Liver (tissue), 9 donors: ENCODE data around the gene MCTP2. TPM values are rescaled to one million over a fixed set of nuclear protein-coding genes. Genes with fewer than 3 reads are reported as not detected.

Experiments
- DNase-seq: peaks from one replicate; pipeline ENCODE4 v3.0.0-alpha.2; 2017; ENCODE audit warnings: low spot score
- H3K27ac ChIP-seq, 2 donors: one replicate each; pipeline ENCODE4 v1.7.0; 2013; ENCODE audit warnings: inconsistent platforms in 2 of 2, low read length in 2 of 2, control low read depth in 1 of 2, low read depth in 1 of 2, mild to moderate bottlenecking in 1 of 2
- H3K27me3 ChIP-seq, 4 donors: one replicate each; pipeline versions ENCODE4 v1.6.1 to v1.7.0; 2013; ENCODE audit warnings: low read length in 3 of 4, inconsistent platforms in 1 of 4, mild to moderate bottlenecking in 1 of 4, moderate library complexity in 1 of 4; ENCODE audit not compliant: control insufficient read depth in 4 of 4, insufficient read depth in 4 of 4
- H3K36me3 ChIP-seq, 4 donors: one replicate each; pipeline versions ENCODE4 v1.6.1 to v1.7.0; 2013; ENCODE audit warnings: low read length in 3 of 4, mild to moderate bottlenecking in 3 of 4, low read depth in 1 of 4, moderate library complexity in 1 of 4; ENCODE audit not compliant: control insufficient read depth in 4 of 4, insufficient read depth in 3 of 4
- H3K4me1 ChIP-seq, 4 donors: one replicate each; pipeline versions ENCODE4 v1.6.1 to v1.7.0; 2013; ENCODE audit warnings: low read length in 3 of 4, mild to moderate bottlenecking in 3 of 4, moderate library complexity in 1 of 4; ENCODE audit not compliant: control insufficient read depth in 4 of 4, insufficient read depth in 4 of 4
- H3K4me3 ChIP-seq, 3 donors: one replicate each; pipeline versions ENCODE4 v1.6.1 to v1.7.0; 2013; ENCODE audit warnings: low read length in 3 of 3, control low read depth in 1 of 3, low read depth in 1 of 3, mild to moderate bottlenecking in 1 of 3
- H3K9ac ChIP-seq, 2 donors: one replicate each; pipeline ENCODE4 v1.7.0; 2013; ENCODE audit warnings: low read length in 2 of 2, mild to moderate bottlenecking in 2 of 2, moderate library complexity in 2 of 2, control low read depth in 1 of 2, low read depth in 1 of 2
- H3K9me3 ChIP-seq, 4 donors: one replicate each; pipeline versions ENCODE4 v1.6.1 to v1.7.0; 2013; ENCODE audit warnings: low read length in 3 of 4; ENCODE audit not compliant: control insufficient read depth in 4 of 4
- ATF3 ChIP-seq: IDR thresholded peaks from 2 replicates; pipeline ENCODE4 v1.6.1; 2016; ENCODE audit warnings: antibody characterized with exemption
- CTCF ChIP-seq: fragments of 150-350 bp; IDR thresholded peaks from 2 replicates; pipeline ENCODE4 v1.5.1; 2017; ENCODE audit warnings: improper control_type of control experiment, low read depth, low read length; ENCODE audit not compliant: missing input control
- EGR1 ChIP-seq, 2 donors: IDR thresholded peaks; 2 replicates each; pipeline ENCODE4 v1.6.1; 2016 to 2018; ENCODE audit warnings: antibody characterized with exemption in 2 of 2, low read depth in 2 of 2
- FOXA1 ChIP-seq: IDR thresholded peaks from 2 replicates; pipeline ENCODE4 v1.6.1; 2016; ENCODE audit warnings: antibody characterized with exemption
- FOXA2 ChIP-seq: IDR thresholded peaks from 2 replicates; pipeline ENCODE4 v1.6.1; 2016; ENCODE audit warnings: antibody characterized with exemption
- GABPA ChIP-seq, 2 donors: IDR thresholded peaks in 1 of 2; conservative IDR thresholded peaks in 1 of 2; 2 replicates each; pipeline ENCODE4 v1.6.1; 2016; ENCODE audit warnings: antibody characterized with exemption in 2 of 2, mild to moderate bottlenecking in 1 of 2, moderate library complexity in 1 of 2
- HNF4A ChIP-seq, 2 donors: conservative IDR thresholded peaks; 2 replicates each; pipeline ENCODE4 v1.6.1; 2016; ENCODE audit warnings: antibody characterized with exemption in 2 of 2, mild to moderate bottlenecking in 2 of 2
- HNF4G ChIP-seq: IDR thresholded peaks from 2 replicates; pipeline ENCODE4 v1.6.1; 2016; ENCODE audit warnings: antibody characterized with exemption
- JUND ChIP-seq, 2 donors: IDR thresholded peaks; 2 replicates each; pipeline ENCODE4 v1.6.1; 2016; ENCODE audit warnings: antibody characterized with exemption in 2 of 2
- MAX ChIP-seq: IDR thresholded peaks from 2 replicates; pipeline ENCODE4 v1.6.1; 2016; ENCODE audit warnings: antibody characterized with exemption
- NR2F2 ChIP-seq: IDR thresholded peaks from 2 replicates; pipeline ENCODE4 v1.6.1; 2016; ENCODE audit warnings: antibody characterized with exemption
- RAD21 ChIP-seq, 2 donors: IDR thresholded peaks; 2 replicates each; pipeline ENCODE4 v1.6.1; 2016; ENCODE audit warnings: antibody characterized with exemption in 2 of 2, mild to moderate bottlenecking in 2 of 2
- REST ChIP-seq: IDR thresholded peaks from 2 replicates; pipeline ENCODE4 v1.6.1; 2016; ENCODE audit warnings: antibody characterized with exemption, mild to moderate bottlenecking
- RXRA ChIP-seq, 2 donors: IDR thresholded peaks; 2 replicates each; pipeline ENCODE4 v1.6.1; 2017 to 2018; ENCODE audit warnings: antibody characterized with exemption in 2 of 2, mild to moderate bottlenecking in 1 of 2
- SP1 ChIP-seq: IDR thresholded peaks from 2 replicates; pipeline ENCODE4 v1.6.1; 2018; ENCODE audit warnings: antibody characterized with exemption, mild to moderate bottlenecking
- TAF1 ChIP-seq: conservative IDR thresholded peaks from 2 replicates; pipeline ENCODE4 v1.6.1; 2016; ENCODE audit warnings: antibody characterized with exemption, mild to moderate bottlenecking
- YY1 ChIP-seq: IDR thresholded peaks from 2 replicates; pipeline ENCODE4 v1.6.1; 2016; ENCODE audit warnings: antibody characterized with exemption, mild to moderate bottlenecking
- ZBTB33 ChIP-seq: IDR thresholded peaks from 2 replicates; pipeline ENCODE4 v1.6.1; 2016; ENCODE audit warnings: antibody characterized with exemption
- WGBS: extraction: QIAGEN DNeasy Blood & Tissue Kit; methylation state at CpG from one replicate; pipeline ENCODE4 v1.1.7; 2013; 5-methylcytosine and 5-hydroxymethylcytosine counted together
- polyA plus RNA-seq, 2 donors: library from polyadenylated mRNA; stranded (reverse) in 1 of 2; unstranded in 1 of 2; fragments of 200-250 nt in 1 of 2; fragments of >200 nt in 1 of 2; fragmentation: Nextera tagmentation in 1 of 2; extraction: Ambion mirVana in 1 of 2; gene quantifications; one replicate each; pipeline versions ENCODE4 v1.2.1 to v1.2.3, GENCODE V29; 2013 to 2015
- total RNA-seq, 2 donors: library from RNA; depleted of rRNA; stranded (reverse); fragments of >200 nt; gene quantifications; one replicate each; pipeline ENCODE4 v1.2.3, GENCODE V29; 2014
- donor health status: healthy.
- donor health status: healthy.
- donor health status: healthy.
- donor health status: healthy.
- donor health status: healthy.

MCTP2 gene
- total and polyA plus RNA-seq, 4 donors, result 0.43 to 9.9 (median 3.5) TPM

GRCh38 chr15:94383706-94384105 is 152.3 kb downstream of the MCTP2 start:
- no peak overlapping the region for H3K9ac ChIP-seq
- TF ChIP-seq YY1, result no peak
- TF ChIP-seq ZBTB33, result no peak
- no peak for TF ChIP-seq GABPA (IDR thresholded peaks at IDR 0.05 in 1 of 2, conservative IDR thresholded peaks at IDR 0.05 in 1 of 2)
- TF ChIP-seq FOXA1, result no peak
- no peak for TF ChIP-seq HNF4A (conservative IDR thresholded peaks at IDR 0.05)
- TF ChIP-seq SP1, result no peak
- TF ChIP-seq MAX, result no peak
- no peak for TF ChIP-seq CTCF
- TF ChIP-seq RXRA (IDR thresholded peaks at IDR 0.05), result no peak
- TF ChIP-seq REST, result no peak
- no peak for TF ChIP-seq EGR1 (IDR thresholded peaks at IDR 0.05; ENCODE audit: low read depth in 2 of 2)
- no peak for TF ChIP-seq NR2F2
- no peak for TF ChIP-seq HNF4G
- TF ChIP-seq ATF3, result no peak
- TF ChIP-seq FOXA2, result no peak
- no peak for TF ChIP-seq JUND (IDR thresholded peaks at IDR 0.05)
- TF ChIP-seq RAD21 (IDR thresholded peaks at IDR 0.05), result no peak
- TF ChIP-seq TAF1, result no peak
- WGBS, result 93% methylated on average over 9 of the region's 9 CpGs
- H3K27ac ChIP-seq, result no peak overlapping the region
- H3K4me1 ChIP-seq, result no peaks in the 10 kb centered on the region
- no peaks in the 10 kb centered on the region for H3K27me3 ChIP-seq
- H3K36me3 ChIP-seq, result no peaks in the 10 kb centered on the region
- H3K4me3 ChIP-seq, result no peak overlapping the region
- no peak for DNase-seq
- no peaks in the 10 kb centered on the region for H3K9me3 ChIP-seq

GRCh38 chr15:94385441-94385840 is 154.1 kb downstream of the MCTP2 start:
- Histone ChIP-seq H3K9me3 (no peaks in the 10 kb centered on the region), H3K4me3 (no peak overlapping the region), H3K9ac (no peak overlapping the region), H3K36me3 (no peaks in the 10 kb centered on the region), H3K27me3 (no peaks in the 10 kb centered on the region), H3K4me1 (no peaks in the 10 kb centered on the region), H3K27ac (no peak overlapping the region)
- DNase-seq, result no peak
- 81% methylated on average over 4 of the region's 4 CpGs for WGBS
- TF ChIP-seq CTCF (no peak), REST (no peak), TAF1 (no peak), RXRA (IDR thresholded peaks at IDR 0.05) (no peak), YY1 (no peak), MAX (no peak)
